ENCODE measurements around the gene MICAL1. TPM values are rescaled to one million over a fixed set of nuclear protein-coding genes. Genes with fewer than 3 reads are reported as not detected.

MICAL1 gene
- polyA plus RNA-seq: 54.2 and 80.1 TPM in 2 replicates
- 39.6 and 44.6 TPM in 2 replicates for polyA minus RNA-seq

- TF ChIP-seq POLR2AphosphoS5 (IDR thresholded peaks at IDR 0.05): peak; percentile 86
- peak; percentile 26 for TF ChIP-seq TAF1 (IDR thresholded peaks at IDR 0.05; ENCODE audit: low read depth)
- TF ChIP-seq MXI1 (conservative IDR thresholded peaks at IDR 0.05; ENCODE audit: poor library complexity, severe bottlenecking): peak; percentile 57
- TF ChIP-seq, protein P1, sequence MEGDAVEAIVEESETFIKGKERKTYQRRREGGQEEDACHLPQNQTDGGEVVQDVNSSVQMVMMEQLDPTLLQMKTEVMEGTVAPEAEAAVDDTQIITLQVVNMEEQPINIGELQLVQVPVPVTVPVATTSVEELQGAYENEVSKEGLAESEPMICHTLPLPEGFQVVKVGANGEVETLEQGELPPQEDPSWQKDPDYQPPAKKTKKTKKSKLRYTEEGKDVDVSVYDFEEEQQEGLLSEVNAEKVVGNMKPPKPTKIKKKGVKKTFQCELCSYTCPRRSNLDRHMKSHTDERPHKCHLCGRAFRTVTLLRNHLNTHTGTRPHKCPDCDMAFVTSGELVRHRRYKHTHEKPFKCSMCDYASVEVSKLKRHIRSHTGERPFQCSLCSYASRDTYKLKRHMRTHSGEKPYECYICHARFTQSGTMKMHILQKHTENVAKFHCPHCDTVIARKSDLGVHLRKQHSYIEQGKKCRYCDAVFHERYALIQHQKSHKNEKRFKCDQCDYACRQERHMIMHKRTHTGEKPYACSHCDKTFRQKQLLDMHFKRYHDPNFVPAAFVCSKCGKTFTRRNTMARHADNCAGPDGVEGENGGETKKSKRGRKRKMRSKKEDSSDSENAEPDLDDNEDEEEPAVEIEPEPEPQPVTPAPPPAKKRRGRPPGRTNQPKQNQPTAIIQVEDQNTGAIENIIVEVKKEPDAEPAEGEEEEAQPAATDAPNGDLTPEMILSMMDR (IDR thresholded peaks at IDR 0.05; ENCODE audit: poor library complexity, severe bottlenecking): peak; percentile 70
- no peak for TF ChIP-seq RAD21 (conservative IDR thresholded peaks at IDR 0.05)
- TF ChIP-seq, protein P2, sequence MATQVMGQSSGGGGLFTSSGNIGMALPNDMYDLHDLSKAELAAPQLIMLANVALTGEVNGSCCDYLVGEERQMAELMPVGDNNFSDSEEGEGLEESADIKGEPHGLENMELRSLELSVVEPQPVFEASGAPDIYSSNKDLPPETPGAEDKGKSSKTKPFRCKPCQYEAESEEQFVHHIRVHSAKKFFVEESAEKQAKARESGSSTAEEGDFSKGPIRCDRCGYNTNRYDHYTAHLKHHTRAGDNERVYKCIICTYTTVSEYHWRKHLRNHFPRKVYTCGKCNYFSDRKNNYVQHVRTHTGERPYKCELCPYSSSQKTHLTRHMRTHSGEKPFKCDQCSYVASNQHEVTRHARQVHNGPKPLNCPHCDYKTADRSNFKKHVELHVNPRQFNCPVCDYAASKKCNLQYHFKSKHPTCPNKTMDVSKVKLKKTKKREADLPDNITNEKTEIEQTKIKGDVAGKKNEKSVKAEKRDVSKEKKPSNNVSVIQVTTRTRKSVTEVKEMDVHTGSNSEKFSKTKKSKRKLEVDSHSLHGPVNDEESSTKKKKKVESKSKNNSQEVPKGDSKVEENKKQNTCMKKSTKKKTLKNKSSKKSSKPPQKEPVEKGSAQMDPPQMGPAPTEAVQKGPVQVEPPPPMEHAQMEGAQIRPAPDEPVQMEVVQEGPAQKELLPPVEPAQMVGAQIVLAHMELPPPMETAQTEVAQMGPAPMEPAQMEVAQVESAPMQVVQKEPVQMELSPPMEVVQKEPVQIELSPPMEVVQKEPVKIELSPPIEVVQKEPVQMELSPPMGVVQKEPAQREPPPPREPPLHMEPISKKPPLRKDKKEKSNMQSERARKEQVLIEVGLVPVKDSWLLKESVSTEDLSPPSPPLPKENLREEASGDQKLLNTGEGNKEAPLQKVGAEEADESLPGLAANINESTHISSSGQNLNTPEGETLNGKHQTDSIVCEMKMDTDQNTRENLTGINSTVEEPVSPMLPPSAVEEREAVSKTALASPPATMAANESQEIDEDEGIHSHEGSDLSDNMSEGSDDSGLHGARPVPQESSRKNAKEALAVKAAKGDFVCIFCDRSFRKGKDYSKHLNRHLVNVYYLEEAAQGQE (IDR thresholded peaks at IDR 0.05; ENCODE audit: borderline replicate concordance): peak; percentile 12
- H3K27me3 ChIP-seq (ENCODE audit: insufficient read depth, low read depth, low read length): no peaks in the 10 kb centered on the region
- H4K20me1 ChIP-seq (ENCODE audit: insufficient read depth): no peaks in the 10 kb centered on the region
- no peaks in the 10 kb centered on the region for H3F3A ChIP-seq (ENCODE audit: insufficient read depth, low read length, poor library complexity, severe bottlenecking)
- no peaks in the 10 kb centered on the region for H3K9me2 ChIP-seq (ENCODE audit: insufficient read depth, low read length)
- H3K9me3 ChIP-seq (ENCODE audit: low read length): no peaks in the 10 kb centered on the region
- peaks cover 8% of the 10 kb centered on the region for H3K79me2 ChIP-seq (replicated peaks; ENCODE audit: insufficient read depth, low read length)
- H3K27ac ChIP-seq (ENCODE audit: low read length): peak within 1 kb of the TSS; percentile 77
- peak within 1 kb of the TSS; percentile 88 for H3K4me2 ChIP-seq (ENCODE audit: low read length)
- H3K9ac ChIP-seq (ENCODE audit: low read length): peak within 1 kb of the TSS; percentile 94
- H2AFZ ChIP-seq (ENCODE audit: low read depth, low read length): peak within 1 kb of the TSS; percentile 97
- peak within 1 kb of the TSS; percentile 97 for H3K4me3 ChIP-seq (ENCODE audit: low read length)
- H3K36me3 ChIP-seq (ENCODE audit: insufficient read depth, low read length): no peaks in the 10 kb centered on the region
These were observed at the start of gene MICAL1 for GRCh38 chr6:109455437-109456110. Gene MICAL1, minus strand, starts transcription at chr6:109455772. Its CDS starts 1,576 bp downstream, at chr6:109454196.

DNA sequence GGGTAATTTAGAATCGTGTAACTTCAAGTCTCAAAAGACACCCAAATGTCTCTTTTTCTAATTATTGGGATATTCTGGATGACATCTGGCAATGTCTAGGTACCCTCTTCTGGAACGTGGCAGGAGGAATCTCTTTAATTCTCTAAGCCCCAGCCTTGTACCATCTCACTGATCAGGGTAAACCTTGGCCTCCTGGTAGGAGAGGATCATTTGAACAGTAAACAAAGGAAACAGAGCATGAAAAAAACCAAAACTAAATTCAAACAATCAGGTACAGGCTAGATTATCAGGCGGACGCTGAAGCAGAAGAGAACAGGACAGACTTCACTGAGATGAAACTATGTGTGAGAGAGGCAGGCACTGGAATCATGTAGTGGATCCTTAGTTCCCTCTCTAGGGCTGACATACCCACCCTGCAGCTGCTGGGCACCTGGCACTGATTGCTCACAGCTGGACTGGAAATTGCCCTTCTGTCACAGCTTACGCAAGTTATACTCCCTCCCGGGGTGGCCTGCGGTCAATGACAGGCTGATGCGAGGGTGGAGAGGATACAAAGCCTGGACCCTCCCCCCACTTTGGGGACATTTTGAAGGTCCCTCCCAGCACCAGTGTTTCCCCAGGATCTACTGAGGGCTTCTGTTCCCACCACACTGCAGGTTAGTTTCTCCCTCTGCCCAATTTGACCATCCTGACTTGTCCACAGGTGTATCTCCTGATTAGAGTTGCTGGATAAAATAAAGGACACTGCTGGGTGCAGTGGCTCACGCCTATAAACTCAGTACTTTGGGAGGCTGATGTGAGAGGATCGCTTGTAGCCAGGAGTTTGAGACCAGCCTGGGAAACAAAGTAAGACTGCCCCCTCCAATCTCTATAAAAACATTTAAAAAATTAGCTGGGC, 48.0 kb upstream of the MICAL1 start:
- Histone ChIP-seq H3K4me3 (ENCODE audit: low read length) (no peak overlapping the region), H2AFZ (ENCODE audit: low read depth, low read length) (no peak overlapping the region), H3K9ac (ENCODE audit: low read length) (no peak overlapping the region), H3K27me3 (ENCODE audit: insufficient read depth, low read depth, low read length) (no peaks in the 10 kb centered on the region), H3F3A (ENCODE audit: insufficient read depth, low read length, poor library complexity, severe bottlenecking) (no peaks in the 10 kb centered on the region), H4K20me1 (ENCODE audit: insufficient read depth) (no peaks in the 10 kb centered on the region), H3K9me3 (ENCODE audit: low read length) (no peaks in the 10 kb centered on the region), H3K27ac (ENCODE audit: low read length) (no peak overlapping the region), H3K4me2 (ENCODE audit: low read length) (no peak overlapping the region), H3K9me2 (ENCODE audit: insufficient read depth, low read length) (no peaks in the 10 kb centered on the region), H3K79me2 (replicated peaks; ENCODE audit: insufficient read depth, low read length) (no peaks in the 10 kb centered on the region), H3K36me3 (ENCODE audit: insufficient read depth, low read length) (no peaks in the 10 kb centered on the region)
- TF ChIP-seq TAF1 (IDR thresholded peaks at IDR 0.05; ENCODE audit: low read depth) (no peak), POLR2AphosphoS5 (IDR thresholded peaks at IDR 0.05) (no peak), EZH2 (IDR thresholded peaks at IDR 0.05; ENCODE audit: borderline replicate concordance, insufficient read depth, low read length, poor library complexity, severe bottlenecking) (no peak), MXI1 (conservative IDR thresholded peaks at IDR 0.05; ENCODE audit: poor library complexity, severe bottlenecking) (no peak), EP300 (conservative IDR thresholded peaks at IDR 0.05; ENCODE audit: poor library complexity, severe bottlenecking) (no peak), SMC3 (conservative IDR thresholded peaks at IDR 0.05; ENCODE audit: poor library complexity) (no peak), RAD21 (conservative IDR thresholded peaks at IDR 0.05) (no peak)
- TF ChIP-seq, protein P2 (IDR thresholded peaks at IDR 0.05; ENCODE audit: borderline replicate concordance): no peak
- TF ChIP-seq, protein P1 (IDR thresholded peaks at IDR 0.05; ENCODE audit: poor library complexity, severe bottlenecking): no peak

Measured in neural cell (in vitro differentiated cells).